NB4 (cell line): ENCODE results near the gene HS3ST2.
"Not testable (repeated sequence)": the region's sequence is repeated elsewhere in the genome, so short reads cannot be mapped to it uniquely, and the experiment has no call there.

Experiments
- DNase-seq: peaks from one replicate; pipeline ENCODE4 v3.0.0; 2010; ENCODE audit warnings: low read depth
- H3K4me3 ChIP-seq: one replicate; pipeline ENCODE4 v1.5.1; 2011; ENCODE audit warnings: mild to moderate bottlenecking, low read depth, low read length, moderate library complexity
- MYC ChIP-seq: IDR thresholded peaks from 2 replicates; pipeline ENCODE4 v1.6.1; 2011; ENCODE audit warnings: low read depth, low read length
- POLR2A ChIP-seq: IDR thresholded peaks from 2 replicates; pipeline ENCODE4 v1.6.1; 2011; ENCODE audit warnings: mild to moderate bottlenecking; ENCODE audit not compliant: insufficient read length; ENCODE audit errors: extremely low read depth
- TF ChIP-seq, protein P1 (sequence below): IDR thresholded peaks from 2 replicates; pipeline ENCODE4 v1.6.1; 2011; ENCODE audit warnings: low read depth, low read length
- TF ChIP-seq, protein P2 (sequence below): IDR thresholded peaks from one replicate; pipeline ENCODE4 v1.5.1; 2012; ENCODE audit warnings: low read depth, low read length

Gene HS3ST2

DNA sequence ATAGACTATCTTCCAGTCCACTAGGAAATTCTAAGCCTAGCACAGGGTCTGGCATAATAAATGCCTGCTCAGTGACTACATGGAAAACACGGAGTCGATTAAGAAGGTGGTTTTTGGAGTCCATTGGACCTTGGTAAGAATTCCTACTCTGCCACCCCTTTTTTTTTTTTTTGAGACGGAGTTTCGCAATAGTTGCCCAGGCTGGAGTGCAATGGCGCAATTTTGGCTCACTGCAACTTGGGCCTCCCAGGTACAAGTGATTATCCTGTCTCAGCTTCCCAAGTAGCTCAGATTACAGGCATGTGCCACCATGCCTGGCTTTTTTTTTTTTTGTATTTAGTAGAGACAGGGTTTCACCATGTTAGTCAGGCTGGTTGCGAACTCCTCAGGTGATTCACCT lies 123.2 kb downstream of the HS3ST2 start:
- TF ChIP-seq MYC, result no peak
- TF ChIP-seq POLR2A, result no peak
- TF ChIP-seq, protein P1, sequence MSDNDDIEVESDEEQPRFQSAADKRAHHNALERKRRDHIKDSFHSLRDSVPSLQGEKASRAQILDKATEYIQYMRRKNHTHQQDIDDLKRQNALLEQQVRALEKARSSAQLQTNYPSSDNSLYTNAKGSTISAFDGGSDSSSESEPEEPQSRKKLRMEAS, result no peak
- TF ChIP-seq, protein P2, sequence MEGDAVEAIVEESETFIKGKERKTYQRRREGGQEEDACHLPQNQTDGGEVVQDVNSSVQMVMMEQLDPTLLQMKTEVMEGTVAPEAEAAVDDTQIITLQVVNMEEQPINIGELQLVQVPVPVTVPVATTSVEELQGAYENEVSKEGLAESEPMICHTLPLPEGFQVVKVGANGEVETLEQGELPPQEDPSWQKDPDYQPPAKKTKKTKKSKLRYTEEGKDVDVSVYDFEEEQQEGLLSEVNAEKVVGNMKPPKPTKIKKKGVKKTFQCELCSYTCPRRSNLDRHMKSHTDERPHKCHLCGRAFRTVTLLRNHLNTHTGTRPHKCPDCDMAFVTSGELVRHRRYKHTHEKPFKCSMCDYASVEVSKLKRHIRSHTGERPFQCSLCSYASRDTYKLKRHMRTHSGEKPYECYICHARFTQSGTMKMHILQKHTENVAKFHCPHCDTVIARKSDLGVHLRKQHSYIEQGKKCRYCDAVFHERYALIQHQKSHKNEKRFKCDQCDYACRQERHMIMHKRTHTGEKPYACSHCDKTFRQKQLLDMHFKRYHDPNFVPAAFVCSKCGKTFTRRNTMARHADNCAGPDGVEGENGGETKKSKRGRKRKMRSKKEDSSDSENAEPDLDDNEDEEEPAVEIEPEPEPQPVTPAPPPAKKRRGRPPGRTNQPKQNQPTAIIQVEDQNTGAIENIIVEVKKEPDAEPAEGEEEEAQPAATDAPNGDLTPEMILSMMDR, result no peak
- no peak for DNase-seq
- H3K4me3 ChIP-seq, result no peak overlapping the region

DNA sequence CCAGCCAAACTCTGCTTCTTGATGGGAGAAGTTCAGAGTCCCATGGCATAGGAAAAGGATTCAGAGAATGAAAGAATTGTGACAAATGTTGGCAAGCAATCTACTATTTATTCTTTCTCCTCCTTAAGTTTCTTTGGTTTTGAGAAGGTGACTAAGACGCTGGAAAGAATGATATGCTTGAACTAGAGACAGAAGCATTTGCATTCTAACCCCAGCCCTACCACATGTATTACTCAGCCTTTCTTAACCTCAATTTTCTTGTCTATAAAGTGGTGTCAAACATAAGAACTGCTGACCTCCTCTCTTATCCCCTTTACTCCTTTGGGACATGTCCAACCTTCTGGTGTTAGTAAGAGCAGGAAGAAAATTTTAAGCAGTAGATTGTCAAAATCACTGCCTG lies 124.7 kb downstream of the HS3ST2 start:
- no peak overlapping the region for H3K4me3 ChIP-seq
- no peak for DNase-seq
- no peak for TF ChIP-seq MYC
- TF ChIP-seq, protein P2, result no peak
- TF ChIP-seq POLR2A, result no peak
- TF ChIP-seq, protein P1, result no peak

DNA sequence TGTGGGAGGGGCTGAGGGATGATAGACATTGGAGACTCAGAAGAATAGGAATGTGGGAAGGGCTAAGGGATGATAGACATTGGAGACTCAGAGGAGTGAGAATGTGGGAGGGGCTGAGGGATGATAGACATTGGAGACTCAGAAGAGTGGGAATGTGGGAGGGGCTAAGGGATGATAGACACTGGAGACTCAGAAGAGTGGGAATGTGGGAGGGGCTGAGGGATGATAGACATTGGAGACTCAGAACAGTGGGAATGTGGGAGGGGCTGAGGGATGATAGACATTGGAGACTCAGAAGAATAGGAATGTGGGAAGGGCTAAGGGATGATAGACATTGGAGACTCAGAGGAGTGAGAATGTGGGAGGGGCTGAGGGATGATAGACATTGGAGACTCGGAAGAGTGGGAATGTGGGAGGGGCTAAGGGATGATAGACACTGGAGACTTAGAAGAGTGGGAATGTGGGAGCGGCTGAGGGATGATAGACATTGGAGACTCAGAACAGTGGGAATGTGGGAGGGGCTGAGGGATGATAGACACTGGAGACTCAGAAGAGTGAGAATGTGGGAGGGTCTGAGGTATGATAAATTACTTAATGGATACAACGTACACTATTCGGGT lies 125.9 kb downstream of the HS3ST2 start:
- not testable (repeated sequence) for H3K4me3 ChIP-seq, DNase-seq

DNA sequence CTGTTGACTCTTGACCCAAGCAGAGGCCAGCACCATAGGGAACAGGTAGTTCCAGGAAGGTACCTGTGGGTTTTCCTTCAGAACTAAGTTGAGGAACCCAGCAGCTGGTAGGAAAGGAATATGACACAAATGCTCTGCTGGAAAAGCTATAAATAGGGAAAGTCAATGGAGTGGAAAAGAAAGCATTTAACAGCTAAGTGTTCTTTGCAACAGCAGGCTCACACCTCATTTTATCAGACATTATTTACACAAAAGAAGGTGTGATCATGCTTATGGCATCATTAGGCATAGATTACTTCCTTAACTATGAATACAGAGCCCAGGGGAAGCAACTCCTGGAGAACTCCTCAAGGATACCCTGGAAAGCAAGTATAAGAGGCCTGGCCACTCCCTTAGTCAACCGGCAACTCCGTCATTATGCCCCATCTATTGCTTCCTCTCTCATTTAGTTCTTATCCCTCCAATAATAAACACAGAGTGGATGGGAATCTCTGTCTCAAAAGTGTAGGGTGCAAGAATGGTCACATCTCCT lies 128.1 kb downstream of the HS3ST2 start:
- TF ChIP-seq, protein P1, result no peak
- no peak for DNase-seq
- no peak overlapping the region for H3K4me3 ChIP-seq

DNA sequence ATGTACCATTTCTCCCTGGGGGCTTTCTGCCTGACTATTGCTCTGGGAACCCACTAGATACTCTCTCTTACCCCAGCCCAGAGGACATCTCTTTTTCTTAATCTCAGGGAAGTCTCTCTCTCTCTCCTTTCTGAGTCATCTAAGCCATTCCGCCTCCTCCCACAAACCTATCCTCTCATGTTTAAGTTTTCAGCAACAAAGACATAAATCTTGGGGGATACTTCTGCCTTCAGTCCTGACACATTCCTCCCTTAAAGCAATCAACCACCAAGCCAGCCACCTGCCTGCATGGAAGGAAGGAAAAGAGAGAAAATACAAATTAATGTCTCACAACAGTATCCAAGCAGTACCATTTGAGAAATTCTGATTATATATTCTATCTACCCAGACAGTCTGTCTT lies 128.8 kb downstream of the HS3ST2 start:
- no peak for DNase-seq
- no peak overlapping the region for H3K4me3 ChIP-seq
- TF ChIP-seq MYC, result no peak
- TF ChIP-seq, protein P2, result no peak
- no peak for TF ChIP-seq POLR2A
- TF ChIP-seq, protein P1, result no peak

DNA sequence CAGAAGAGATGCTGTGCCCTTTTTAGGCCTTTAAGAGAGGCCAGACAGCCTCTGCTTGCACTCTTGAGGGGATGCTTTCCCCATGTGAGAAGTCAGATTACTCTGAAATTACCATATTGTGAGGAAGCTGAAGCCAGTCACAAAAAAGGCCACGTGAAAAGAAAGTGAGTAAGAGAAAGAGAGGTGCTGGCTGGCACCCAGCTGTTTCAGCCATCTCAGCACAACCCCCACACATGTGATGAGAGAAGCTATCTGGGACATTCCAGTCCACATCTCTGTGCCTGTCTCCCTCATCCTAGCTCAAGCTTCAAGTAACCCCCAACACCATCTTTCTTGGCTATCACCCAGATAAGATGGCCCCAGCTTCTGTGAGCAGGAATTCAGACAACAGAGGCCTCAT lies 131.4 kb downstream of the HS3ST2 start:
- H3K4me3 ChIP-seq, result no peak overlapping the region
- no peak for DNase-seq
- TF ChIP-seq POLR2A (no peak), MYC (no peak)
- TF ChIP-seq, protein P2, result no peak
- TF ChIP-seq, protein P1, result no peak

DNA sequence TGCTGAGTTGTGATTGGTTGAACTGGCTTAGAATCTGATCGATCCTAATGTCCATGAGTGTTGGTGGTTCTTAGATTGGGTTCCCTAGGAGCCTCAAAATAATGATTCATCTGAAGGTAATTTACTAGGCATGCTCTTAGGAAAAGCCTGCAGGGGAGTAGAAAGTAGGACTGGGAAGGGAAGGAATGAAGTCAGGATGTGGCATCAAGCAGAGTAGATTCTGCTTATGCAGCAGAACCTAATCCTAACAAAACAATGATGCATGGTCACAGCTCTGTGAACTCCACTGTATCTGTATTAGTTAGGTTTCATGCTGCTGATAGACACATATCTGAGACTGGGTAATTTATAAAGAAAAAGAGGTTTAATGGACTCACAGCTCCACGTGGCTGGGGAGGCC lies 132.5 kb downstream of the HS3ST2 start:
- no peak for DNase-seq
- no peak overlapping the region for H3K4me3 ChIP-seq
- TF ChIP-seq POLR2A (no peak), MYC (no peak)
- TF ChIP-seq, protein P1, result no peak
- TF ChIP-seq, protein P2, result no peak
